PC-3 (cell line): Measurements from ENCODE around the gene HIPK1. TPM values are rescaled to one million over a fixed set of nuclear protein-coding genes. Genes with fewer than 3 reads are reported as not detected.
"Not testable (repeated sequence)": the region's sequence is repeated elsewhere in the genome, so short reads cannot be mapped to it uniquely, and the experiment has no call there.

ENCODE experiments used
- ATAC-seq: fragments of 200-7000 bp; cut with Tn5 transposase; 2 replicates; pipeline ENCODE4 v1.9.1; 2020; ENCODE audit warnings: mild to moderate bottlenecking, moderate library complexity
- BruUV-seq: library from RNA; stranded (reverse); fragments of 400-500 nt; replicated peaks from 2 replicates; lab custom pipeline; 2021; lab: Mats Ljungman, UMichigan
- CTCF ChIA-PET: fragments of 300-600 bp; sonication (Branson Sonifier 250); formaldehyde crosslinking; loops from one replicate; lab custom pipeline; 2022; ENCODE audit warnings: antibody characterized with exemption; lab: Charles Lee
- POLR2A ChIA-PET: fragments of 300-600 bp; sonication (Branson Sonifier 250); formaldehyde crosslinking; loops from one replicate; lab custom pipeline; 2022; ENCODE audit warnings: antibody characterized with exemption; ENCODE audit not compliant: unreplicated experiment; lab: Charles Lee
- DNase-seq: peaks from one replicate; pipeline ENCODE4 v3.0.0-alpha.2; 2015
- H2AFZ ChIP-seq: fragments of 300-600 bp; sonication (generic); 2 replicates; pipeline ENCODE4 v1.6.0; 2016; ENCODE audit warnings: antibody characterized with exemption, low read length
- H3F3A ChIP-seq: fragments of 300-600 bp; sonication (generic); one replicate; pipeline ENCODE4 v1.6.0; 2017; ENCODE audit warnings: antibody characterized with exemption, low read length, control low read depth, mild to moderate bottlenecking; ENCODE audit not compliant: unreplicated experiment
- H3K27ac ChIP-seq: fragments of 300-600 bp; sonication (generic); 2 replicates; pipeline ENCODE4 v1.5.1; 2016; ENCODE audit warnings: mild to moderate bottlenecking, low read length
- H3K27me3 ChIP-seq: fragments of 300-600 bp; sonication (generic); 2 replicates; pipeline ENCODE4 v1.6.1; 2016; ENCODE audit warnings: low read length, mixed read lengths
- H3K36me3 ChIP-seq: fragments of 300-600 bp; sonication (generic); 2 replicates; pipeline ENCODE4 v1.6.1; 2016; ENCODE audit warnings: low read depth, mixed run types, low read length, mixed read lengths
- H3K4me1 ChIP-seq: fragments of 300-600 bp; sonication (generic); 2 replicates; pipeline ENCODE4 v1.5.1; 2016; ENCODE audit warnings: low read length; ENCODE audit not compliant: insufficient read depth
- H3K4me2 ChIP-seq: fragments of 300-600 bp; sonication (generic); 2 replicates; pipeline ENCODE4 v1.6.0; 2016; ENCODE audit warnings: low read length
- H3K4me3 ChIP-seq: fragments of 300-600 bp; sonication (generic); 2 replicates; pipeline ENCODE4 v1.5.1; 2016; ENCODE audit warnings: mild to moderate bottlenecking, low read length, mixed read lengths
- H3K79me2 ChIP-seq: fragments of 300-600 bp; sonication (generic); 2 replicates; pipeline ENCODE4 v1.6.1; 2017; ENCODE audit warnings: low read length, mixed read lengths
- H3K9ac ChIP-seq: fragments of 300-600 bp; sonication (generic); 2 replicates; pipeline ENCODE4 v1.6.0; 2016; ENCODE audit warnings: mild to moderate bottlenecking, low read length
- H3K9me2 ChIP-seq: fragments of 300-600 bp; sonication (generic); replicated peaks from 2 replicates; pipeline ENCODE4 v1.6.1; 2016; ENCODE audit warnings: mixed run types, low read length, mixed read lengths
- H3K9me3 ChIP-seq: fragments of 300-600 bp; sonication (generic); 2 replicates; pipeline ENCODE4 v1.6.1; 2016; ENCODE audit warnings: low read length, mixed read lengths
- H4K20me1 ChIP-seq: fragments of 300-600 bp; sonication (generic); 2 replicates; pipeline ENCODE4 v1.6.1; 2016; ENCODE audit warnings: low read length, mixed read lengths
- EZH2 ChIP-seq: fragments of 300-600 bp; sonication (generic); IDR thresholded peaks from one replicate; pipeline ENCODE4 v1.6.1; 2017; ENCODE audit warnings: antibody characterized with exemption, mild to moderate bottlenecking, low read length; ENCODE audit not compliant: unreplicated experiment
- EZH2phosphoT487 ChIP-seq: fragments of 300-600 bp; sonication (generic); IDR thresholded peaks from 2 replicates; pipeline ENCODE4 v1.6.1; 2018; ENCODE audit warnings: mild to moderate bottlenecking, antibody characterized with exemption, low read length, borderline replicate concordance
- intact Hi-C: fragments of 100-400 bp; cut with micrococcal nuclease; formaldehyde crosslinking; loops from 2 replicates; pipeline ENCODE4 v1.9.0; 2023
- total RNA-seq: library from RNA; depleted of rRNA; stranded (reverse); fragments of >200 nt; gene quantifications from 2 replicates; pipeline ENCODE4 v1.2.3, GENCODE V29; 2014
- TF ChIP-seq, protein P1 (sequence below): fragments of 300-600 bp; sonication (generic); conservative IDR thresholded peaks from 2 replicates; pipeline ENCODE4 v1.5.1; 2017; ENCODE audit warnings: antibody characterized with exemption, low read depth, mild to moderate bottlenecking, low read length

Gene HIPK1
- total RNA-seq, 1 experiment from 2014 or later, result 19.9 TPM

DNA sequence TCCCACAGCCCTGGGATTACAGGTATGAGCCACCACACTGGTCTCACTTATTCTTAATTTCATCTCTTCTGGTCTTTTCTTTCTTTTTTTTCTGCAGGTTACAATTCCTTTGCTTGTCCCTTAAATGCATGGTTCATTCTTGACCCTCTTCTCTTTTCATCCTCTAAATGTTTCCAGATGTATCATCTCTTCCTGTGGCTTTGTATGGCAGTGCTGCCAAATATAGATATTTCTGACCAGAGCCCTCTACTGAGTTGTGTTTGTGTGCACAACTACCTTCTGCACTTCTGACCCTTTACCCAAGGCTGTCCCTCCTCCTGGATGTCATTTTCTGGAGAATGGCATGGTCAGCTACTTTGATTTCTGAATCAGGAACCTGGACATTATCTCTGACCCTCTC, 82.7 kb downstream of the HIPK1 start:
- H3K4me1 ChIP-seq, result peaks cover 20% of the 10 kb centered on the region
- no peaks in the 10 kb centered on the region for H3F3A ChIP-seq
- intact Hi-C loops, result no loop called here
- POLR2A ChIA-PET, result no interaction called here
- H3K9ac ChIP-seq, result no peak overlapping the region
- DNase-seq (no peak), ATAC-seq (no peak)
- no TSS peak for BruUV-seq
- no peaks in the 10 kb centered on the region for H3K9me3 ChIP-seq
- H3K4me3 ChIP-seq, result no peak overlapping the region
- H3K9me2 ChIP-seq, result no peaks in the 10 kb centered on the region
- H4K20me1 ChIP-seq, result no peaks in the 10 kb centered on the region
- TF ChIP-seq EZH2, result no peak
- TF ChIP-seq, protein P1, sequence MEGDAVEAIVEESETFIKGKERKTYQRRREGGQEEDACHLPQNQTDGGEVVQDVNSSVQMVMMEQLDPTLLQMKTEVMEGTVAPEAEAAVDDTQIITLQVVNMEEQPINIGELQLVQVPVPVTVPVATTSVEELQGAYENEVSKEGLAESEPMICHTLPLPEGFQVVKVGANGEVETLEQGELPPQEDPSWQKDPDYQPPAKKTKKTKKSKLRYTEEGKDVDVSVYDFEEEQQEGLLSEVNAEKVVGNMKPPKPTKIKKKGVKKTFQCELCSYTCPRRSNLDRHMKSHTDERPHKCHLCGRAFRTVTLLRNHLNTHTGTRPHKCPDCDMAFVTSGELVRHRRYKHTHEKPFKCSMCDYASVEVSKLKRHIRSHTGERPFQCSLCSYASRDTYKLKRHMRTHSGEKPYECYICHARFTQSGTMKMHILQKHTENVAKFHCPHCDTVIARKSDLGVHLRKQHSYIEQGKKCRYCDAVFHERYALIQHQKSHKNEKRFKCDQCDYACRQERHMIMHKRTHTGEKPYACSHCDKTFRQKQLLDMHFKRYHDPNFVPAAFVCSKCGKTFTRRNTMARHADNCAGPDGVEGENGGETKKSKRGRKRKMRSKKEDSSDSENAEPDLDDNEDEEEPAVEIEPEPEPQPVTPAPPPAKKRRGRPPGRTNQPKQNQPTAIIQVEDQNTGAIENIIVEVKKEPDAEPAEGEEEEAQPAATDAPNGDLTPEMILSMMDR, result no peak
- TF ChIP-seq EZH2phosphoT487, result no peak
- H3K4me2 ChIP-seq, result no peak overlapping the region
- no peaks in the 10 kb centered on the region for H3K36me3 ChIP-seq
- H3K79me2 ChIP-seq, result no peaks in the 10 kb centered on the region
- no peaks in the 10 kb centered on the region for H3K27me3 ChIP-seq
- CTCF ChIA-PET, result no interaction called here
- no peak overlapping the region for H3K27ac ChIP-seq
- H2AFZ ChIP-seq, result no peak overlapping the region

DNA sequence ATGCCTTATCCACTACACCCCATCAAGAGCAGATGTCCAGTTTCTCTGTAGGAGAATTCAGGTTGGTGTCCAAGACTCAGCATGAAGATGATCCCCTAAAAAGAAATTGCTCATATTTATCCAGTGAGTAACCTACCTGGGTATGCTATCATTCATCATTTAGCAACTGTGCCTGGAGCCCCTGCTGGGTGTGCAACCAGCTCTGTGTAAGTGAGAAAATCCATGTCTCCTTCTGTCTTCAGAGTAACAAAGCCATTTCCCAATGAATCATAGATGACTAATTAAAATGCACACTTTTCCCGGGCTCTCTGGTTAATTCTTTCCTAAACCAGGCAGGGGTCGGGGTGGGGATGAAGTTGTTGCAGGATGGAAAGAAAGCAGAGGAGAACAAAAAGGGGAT, 86.0 kb downstream of the HIPK1 start:
- POLR2A ChIA-PET, result interaction anchor here (0.7 kb wide), 1 partner anchor 47 kb away, joined by 7 read pairs; no protein-coding TSS in a partner anchor
- CTCF ChIA-PET, result interaction anchor here (1.0 kb wide), 1 partner anchor 19 kb away, joined by 3 read pairs; no protein-coding TSS in a partner anchor

DNA sequence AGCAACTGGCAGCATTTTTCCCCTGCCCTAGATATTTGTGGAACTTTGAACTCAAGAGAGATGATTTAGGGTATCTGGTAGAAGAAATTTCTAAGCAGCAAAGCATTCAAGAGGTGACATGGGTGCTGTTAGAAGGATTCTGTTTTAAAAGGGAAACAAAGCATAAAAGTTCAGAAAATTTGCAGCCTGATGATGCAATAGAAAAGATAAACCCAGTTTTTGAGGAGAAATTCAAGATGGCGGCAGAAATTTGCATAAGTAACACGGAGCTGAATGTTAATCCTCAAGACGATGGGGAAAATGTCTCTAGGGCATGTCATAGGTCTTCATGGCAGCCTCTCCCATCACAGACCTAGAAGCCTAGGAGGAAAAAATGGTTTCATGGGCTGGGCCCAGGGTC, 90.6 kb downstream of the HIPK1 start:
- H4K20me1 ChIP-seq, H3K4me2 ChIP-seq, H3F3A ChIP-seq, POLR2A ChIA-PET, DNase-seq, CTCF ChIA-PET, ATAC-seq, H3K79me2 ChIP-seq, H3K9me2 ChIP-seq, H3K9me3 ChIP-seq, H3K36me3 ChIP-seq, BruUV-seq, H3K27me3 ChIP-seq, H3K4me3 ChIP-seq, H3K9ac ChIP-seq, H2AFZ ChIP-seq, H3K27ac ChIP-seq, intact Hi-C loops: not testable (repeated sequence)
- H3K4me1 ChIP-seq, result peaks cover 12% of the 10 kb centered on the region

More for the DNA sequence above, 86.0 kb downstream of the HIPK1 start:
- H3K79me2 ChIP-seq, result no peaks in the 10 kb centered on the region
- H3K27ac ChIP-seq, result peak overlapping the region; percentile 49
- no peaks in the 10 kb centered on the region for H3K9me2 ChIP-seq
- DNase-seq (peak; percentile 82), ATAC-seq (peak; percentile 84)
- H3F3A ChIP-seq, result no peaks in the 10 kb centered on the region
- H2AFZ ChIP-seq, result 0 out of 2 replicates have a peak overlapping the region, but pooled peaks have one; percentile 39
- no peaks in the 10 kb centered on the region for H3K27me3 ChIP-seq
- H4K20me1 ChIP-seq, result no peaks in the 10 kb centered on the region
- H3K9ac ChIP-seq, result no peak overlapping the region
- H3K4me1 ChIP-seq, result peaks cover 20% of the 10 kb centered on the region
- intact Hi-C loops, result no loop called here
- no peaks in the 10 kb centered on the region for H3K36me3 ChIP-seq
- TF ChIP-seq, protein P1, result no peak
- no peak for TF ChIP-seq EZH2phosphoT487
- TF ChIP-seq EZH2, result no peak
- no peaks in the 10 kb centered on the region for H3K9me3 ChIP-seq
- H3K4me2 ChIP-seq, result peak overlapping the region; percentile 57
- no TSS peak for BruUV-seq
- H3K4me3 ChIP-seq, result no peak overlapping the region
